IPS DF 6.9 (cell line): ENCODE measurements around the gene KIAA1614.

Experiments
- DNase-seq: peaks from one replicate; pipeline ENCODE4 v3.0.0-alpha.2; 2013; ENCODE audit warnings: low read depth, low spot score
- H3K27ac ChIP-seq: one replicate; pipeline ENCODE4 v1.5.1; 2013; ENCODE audit warnings: low read length, control low read depth
- H3K27me3 ChIP-seq: 2 replicates; pipeline ENCODE4 v1.6.1; 2013; ENCODE audit warnings: mild to moderate bottlenecking, low read length; ENCODE audit not compliant: control insufficient read depth, insufficient read depth
- H3K36me3 ChIP-seq: 2 replicates; pipeline ENCODE4 v1.6.1; 2013; ENCODE audit warnings: low read length; ENCODE audit not compliant: control insufficient read depth, insufficient read depth
- H3K4me1 ChIP-seq: 2 replicates; pipeline ENCODE4 v1.6.1; 2013; ENCODE audit warnings: low read length; ENCODE audit not compliant: control insufficient read depth, insufficient read depth
- H3K4me3 ChIP-seq: 2 replicates; pipeline ENCODE4 v1.5.1; 2013; ENCODE audit warnings: mild to moderate bottlenecking, low read length
- H3K9me3 ChIP-seq: 2 replicates; pipeline ENCODE4 v1.6.1; 2013; ENCODE audit warnings: low read length, inconsistent platforms; ENCODE audit not compliant: control insufficient read depth, insufficient read depth
- WGBS: extraction: QIAGEN DNeasy Blood & Tissue Kit; methylation state at CpG from one replicate; pipeline ENCODE4 v1.1.7; 2013; ENCODE audit warnings: mixed read lengths, missing lambda C conversion rate; ENCODE audit not compliant: insufficient read length, insufficient coverage; 5-methylcytosine and 5-hydroxymethylcytosine counted together

The KIAA1614 gene, protein sequence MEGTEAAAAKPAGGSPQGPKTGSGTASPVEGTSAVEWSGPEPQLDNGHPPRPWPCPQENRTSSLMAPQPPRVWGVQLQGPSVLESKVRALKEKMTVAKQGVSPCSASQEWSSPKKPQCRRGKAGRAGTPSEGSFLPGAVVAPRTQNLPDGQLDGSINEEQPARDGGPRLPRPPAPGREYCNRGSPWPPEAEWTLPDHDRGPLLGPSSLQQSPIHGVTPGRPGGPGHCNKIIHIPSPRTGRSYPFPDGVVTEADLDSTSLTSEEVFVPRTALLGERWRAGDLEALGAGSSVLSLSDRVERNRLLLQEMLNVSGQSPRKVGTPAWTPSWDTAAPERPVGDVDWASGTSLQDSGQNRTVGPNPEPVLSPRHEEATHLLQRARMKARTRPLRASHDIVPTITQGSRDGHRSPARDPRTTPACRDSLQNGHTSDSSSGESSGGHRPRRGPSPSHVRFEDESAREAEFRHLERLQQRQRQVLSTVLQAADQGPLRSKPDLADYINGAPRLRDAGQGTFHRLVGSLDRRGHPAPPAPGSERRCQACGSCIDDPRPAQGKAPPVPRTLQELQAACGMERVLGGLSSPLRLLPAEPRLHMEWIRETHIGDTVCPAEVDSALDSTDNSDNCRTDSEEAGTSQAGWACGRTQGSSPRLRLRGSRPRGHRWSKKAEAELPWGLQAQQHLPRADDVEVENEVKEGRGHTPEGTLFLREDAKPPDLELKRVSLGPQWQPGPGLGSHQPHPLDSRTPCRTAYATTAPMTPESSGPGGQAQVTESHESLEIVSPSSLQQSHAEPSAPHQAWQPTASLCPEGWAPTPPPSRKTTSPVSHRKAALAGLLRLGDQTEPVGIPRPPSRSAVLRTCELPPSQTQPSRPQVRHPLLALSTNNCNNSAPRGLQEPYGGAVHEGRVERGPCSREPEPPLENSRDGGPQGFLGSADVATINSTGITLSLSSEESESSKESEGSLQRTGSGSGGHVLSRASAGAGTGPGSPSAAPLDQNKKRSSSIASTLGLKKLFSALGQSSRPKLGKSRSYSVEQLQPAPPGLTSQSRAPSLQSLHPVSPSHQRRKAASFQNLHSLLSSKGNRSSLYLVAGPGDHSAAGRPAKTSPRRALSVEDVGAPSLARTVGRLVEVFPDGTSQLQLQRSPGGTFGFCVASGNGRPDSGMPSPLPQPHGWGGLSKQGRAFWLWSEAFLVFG

DNA sequence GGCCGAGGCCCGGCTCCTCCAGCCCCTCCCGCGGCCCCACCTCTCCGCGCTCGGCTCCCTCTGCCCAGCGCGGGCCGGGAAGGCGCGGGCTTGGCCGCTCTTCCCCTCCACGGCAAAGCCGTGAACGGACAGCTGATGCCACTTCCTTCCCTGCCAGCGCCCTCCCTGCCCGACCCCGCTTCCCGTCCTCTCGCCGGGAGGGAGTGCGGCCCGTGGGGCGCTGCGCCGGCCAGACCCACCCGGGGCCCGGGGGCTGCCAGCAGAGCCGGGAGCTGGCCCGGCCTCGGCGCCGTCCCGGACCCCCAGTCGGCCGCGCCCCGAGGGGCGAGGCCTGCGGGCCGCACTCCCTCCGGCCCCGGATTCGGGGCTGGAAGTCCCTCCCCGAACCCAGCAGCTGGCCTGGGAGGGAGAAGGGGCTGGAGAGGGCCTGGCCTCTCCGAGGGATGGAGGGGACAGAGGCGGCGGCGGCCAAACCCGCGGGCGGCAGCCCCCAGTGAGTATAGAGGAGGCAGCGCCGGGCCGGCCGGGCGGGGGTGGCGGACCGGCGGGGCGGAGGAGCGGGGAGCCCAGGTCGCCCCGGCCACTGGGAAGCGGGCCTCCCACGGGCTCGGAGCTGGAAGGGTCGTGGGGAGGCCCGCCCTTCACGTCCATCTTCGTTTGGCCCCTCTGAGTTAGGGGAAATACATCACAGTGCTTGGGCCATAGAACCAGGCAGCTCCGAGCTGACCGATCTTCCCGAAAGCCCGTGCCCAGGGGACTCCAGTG lies at the start of gene KIAA1614:
KIAA1614 (plus strand) TSS at position 97 of the 765 bp plus-strand sequence; CDS start at position 444, 347 bp downstream.
- Histone ChIP-seq H3K27me3 (no peaks in the 10 kb centered on the region), H3K9me3 (no peaks in the 10 kb centered on the region), H3K4me1 (no peaks in the 10 kb centered on the region), H3K27ac (no peak within 1 kb of the TSS), H3K4me3 (peak within 1 kb of the TSS; percentile 61), H3K36me3 (no peaks in the 10 kb centered on the region)
- DNase-seq = no peak
- no CpG with 5 or more reads among the region's 76 CpGs for WGBS

DNA sequence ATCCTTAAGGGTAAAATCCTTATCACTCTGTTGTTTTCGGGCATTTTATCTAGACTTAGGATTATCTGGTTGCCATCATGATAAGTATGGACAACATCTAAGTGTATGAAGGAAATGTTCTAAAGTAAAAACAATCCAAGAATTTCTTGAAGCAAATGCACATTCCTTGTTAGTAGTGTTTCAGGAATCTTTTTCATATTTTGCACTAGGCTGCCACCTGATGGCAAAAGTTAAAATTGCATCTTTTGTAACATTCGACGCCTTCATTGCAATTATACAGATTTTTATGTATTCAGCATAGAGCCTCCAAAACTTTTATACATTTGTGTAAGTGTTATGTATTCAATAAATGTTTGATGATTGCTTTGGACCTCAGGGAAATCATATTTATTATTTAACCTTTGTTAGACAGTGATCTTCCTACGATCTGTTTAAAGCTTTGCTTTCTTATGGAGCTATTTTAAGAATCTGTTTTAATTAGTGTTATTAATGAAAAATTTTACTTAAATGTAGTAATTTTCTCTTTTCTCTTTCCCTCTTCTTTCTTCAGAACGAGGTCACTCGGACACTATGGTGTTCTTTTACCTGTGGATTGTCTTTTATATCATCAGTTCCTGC lies 49.4 kb upstream of the KIAA1614 start:
- no CpG with 5 or more reads among the region's 6 CpGs for WGBS
- DNase-seq = peak; percentile 35

DNA sequence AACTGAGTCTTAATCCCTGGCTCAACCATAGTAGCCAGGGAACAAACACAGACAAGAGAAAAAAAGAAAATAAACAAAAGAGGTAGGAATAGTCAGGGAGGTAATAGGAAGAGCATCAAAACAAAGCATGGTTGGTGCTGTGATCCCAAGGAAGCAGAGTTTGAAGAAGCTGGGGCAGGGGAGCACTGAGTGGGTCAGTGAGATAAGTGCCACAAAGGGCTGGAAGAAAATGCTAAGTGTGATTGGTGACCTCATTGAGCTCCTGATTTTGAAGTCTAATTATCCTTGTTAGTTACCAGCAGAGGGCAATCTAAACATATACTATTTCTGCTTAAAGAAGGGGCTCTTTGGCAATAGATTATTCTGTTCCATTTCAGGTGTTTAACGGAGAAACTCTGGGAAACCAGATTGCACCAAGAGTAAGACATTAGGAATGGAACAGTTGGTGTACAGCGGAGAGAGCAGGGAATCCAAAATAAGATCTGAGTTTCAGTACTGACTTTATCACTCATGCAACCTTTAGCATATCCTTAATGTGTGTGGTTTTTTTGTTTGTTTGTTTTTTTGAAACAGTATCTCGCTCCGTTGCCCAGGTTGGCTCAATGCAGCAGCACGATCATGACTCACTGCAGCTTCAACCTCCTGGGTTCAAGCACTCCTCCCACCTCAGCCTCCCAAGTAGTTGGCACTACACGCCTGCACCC lies 30.7 kb upstream of the KIAA1614 start:
- no peaks in the 10 kb centered on the region for H3K27me3 ChIP-seq
- H3K36me3 ChIP-seq = no peaks in the 10 kb centered on the region
- no peak overlapping the region for H3K4me3 ChIP-seq
- no peaks in the 10 kb centered on the region for H3K9me3 ChIP-seq
- H3K4me1 ChIP-seq = no peaks in the 10 kb centered on the region
- WGBS = no CpG with 5 or more reads among the region's 6 CpGs
- no peak for DNase-seq
- H3K27ac ChIP-seq = no peak overlapping the region

More for the DNA sequence above, 49.4 kb upstream of the KIAA1614 start:
- H3K27me3 ChIP-seq = no peaks in the 10 kb centered on the region
- no peaks in the 10 kb centered on the region for H3K4me1 ChIP-seq
- H3K36me3 ChIP-seq = no peaks in the 10 kb centered on the region; the same call in 1 of the 2 replicates
- no peak overlapping the region for H3K27ac ChIP-seq
- no peaks in the 10 kb centered on the region for H3K9me3 ChIP-seq
- H3K4me3 ChIP-seq = no peak overlapping the region

DNA sequence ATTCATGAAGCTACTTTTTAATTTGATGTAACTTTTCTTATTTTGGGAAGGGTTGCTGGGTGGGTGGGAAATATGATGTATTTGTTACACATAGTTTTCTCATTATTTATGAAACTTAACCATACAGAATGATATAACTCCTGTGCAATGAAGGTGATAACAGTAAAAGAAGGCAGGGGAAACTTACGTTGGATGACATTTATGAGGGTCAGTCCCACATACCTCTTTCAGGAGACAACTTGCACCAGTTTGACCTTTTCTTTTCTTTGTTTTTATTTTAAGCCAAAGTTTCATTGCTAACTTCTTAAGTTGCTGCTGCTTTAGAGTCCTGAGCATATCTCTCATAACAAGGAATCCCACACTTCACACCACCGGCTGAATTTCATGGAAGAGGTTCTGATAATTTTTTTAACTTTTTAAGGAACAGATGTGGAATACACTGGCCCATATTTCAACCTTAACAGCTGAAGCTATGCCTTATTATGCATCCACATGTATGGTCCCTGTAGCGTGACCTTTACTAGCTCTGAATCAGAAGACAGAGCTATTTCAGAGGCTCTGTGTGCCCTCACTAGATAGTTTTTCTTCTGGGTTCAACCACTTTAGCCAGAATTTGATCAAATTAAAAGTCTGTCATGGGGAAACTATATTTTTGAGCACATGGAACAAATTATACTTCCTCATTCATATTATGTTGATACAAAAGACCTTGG lies 28.0 kb upstream of the KIAA1614 start:
- DNase-seq = no peak
- no peak overlapping the region for H3K27ac ChIP-seq
- no peaks in the 10 kb centered on the region for H3K9me3 ChIP-seq
- H3K36me3 ChIP-seq = no peaks in the 10 kb centered on the region
- H3K4me1 ChIP-seq = no peaks in the 10 kb centered on the region
- WGBS = no CpG with 5 or more reads among the region's 3 CpGs
- no peaks in the 10 kb centered on the region for H3K27me3 ChIP-seq
- no peak overlapping the region for H3K4me3 ChIP-seq

DNA sequence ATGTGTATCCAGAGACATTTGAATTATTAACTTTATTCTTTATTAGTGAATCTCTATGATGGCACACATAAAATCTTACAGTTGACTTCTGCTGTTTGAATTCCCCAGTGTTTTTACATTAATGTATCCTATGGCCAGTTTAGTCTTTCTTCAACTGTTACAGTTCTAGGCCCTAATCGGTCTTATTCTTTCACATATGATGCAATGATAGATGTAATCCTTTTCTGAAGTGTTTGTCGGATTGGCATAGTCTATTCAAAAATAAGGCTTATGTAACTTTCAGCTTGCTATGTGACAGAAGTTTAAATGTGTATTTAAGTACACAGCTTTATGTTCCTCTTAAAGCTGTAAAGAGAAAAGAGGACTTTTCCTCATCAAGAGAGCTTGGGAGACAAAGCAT lies 26.4 kb upstream of the KIAA1614 start:
- Histone ChIP-seq H3K9me3 (no peaks in the 10 kb centered on the region), H3K4me3 (no peak overlapping the region), H3K27me3 (no peaks in the 10 kb centered on the region), H3K36me3 (no peaks in the 10 kb centered on the region), H3K4me1 (no peaks in the 10 kb centered on the region), H3K27ac (no peak overlapping the region)
- DNase-seq = no peak
- WGBS = no CpG with 5 or more reads among the region's 2 CpGs

DNA sequence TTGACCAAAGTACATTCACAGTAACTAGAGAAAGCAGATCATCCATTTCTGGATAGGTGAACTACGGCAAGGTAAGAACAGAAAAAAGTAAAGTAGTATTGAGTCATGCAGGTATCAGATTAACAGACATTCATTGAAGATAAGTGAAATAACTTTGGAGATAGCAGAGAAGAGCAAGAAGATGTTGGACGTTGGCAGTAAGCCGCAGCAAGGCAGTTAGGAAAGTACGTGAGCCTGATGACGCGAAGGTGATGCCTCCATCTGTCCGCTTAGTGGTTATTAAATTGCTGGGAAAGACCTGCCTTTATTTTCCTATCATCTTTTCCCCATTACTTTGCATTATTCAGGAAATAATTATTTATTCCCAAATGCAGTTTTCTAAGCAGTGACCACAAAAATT lies 24.9 kb upstream of the KIAA1614 start:
- no peak overlapping the region for H3K4me3 ChIP-seq

DNA sequence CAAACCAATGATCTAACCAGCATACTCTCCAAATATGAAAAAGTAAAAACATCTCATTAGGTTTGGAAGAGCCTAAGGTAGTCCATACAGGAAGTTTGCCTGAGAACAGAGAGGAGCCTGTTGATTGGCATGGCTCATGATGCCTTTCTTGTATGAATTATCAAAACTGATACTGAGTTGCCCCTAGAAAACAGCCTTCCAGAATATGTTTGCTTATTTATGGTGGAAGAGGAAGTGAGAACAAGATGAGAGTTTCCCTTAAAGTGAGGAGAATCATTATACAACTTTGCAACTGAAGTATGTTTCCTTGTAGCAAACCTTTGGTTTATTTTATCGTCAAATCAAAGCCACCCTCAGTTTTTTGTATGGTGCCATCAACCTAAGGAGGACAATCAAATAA lies 23.8 kb upstream of the KIAA1614 start:
- H3K4me3 ChIP-seq = no peak overlapping the region
- H3K9me3 ChIP-seq = no peaks in the 10 kb centered on the region
- no peak overlapping the region for H3K27ac ChIP-seq
- no peaks in the 10 kb centered on the region for H3K27me3 ChIP-seq
- H3K4me1 ChIP-seq = no peaks in the 10 kb centered on the region
- no peaks in the 10 kb centered on the region for H3K36me3 ChIP-seq
- no CpG with 5 or more reads among the region's 1 CpG for WGBS
- no peak for DNase-seq

More for the DNA sequence above, 24.9 kb upstream of the KIAA1614 start:
- DNase-seq = no peak
- no peak overlapping the region for H3K27ac ChIP-seq
- WGBS = no CpG with 5 or more reads among the region's 7 CpGs
- H3K4me1 ChIP-seq = no peaks in the 10 kb centered on the region
- no peaks in the 10 kb centered on the region for H3K9me3 ChIP-seq
- H3K27me3 ChIP-seq = no peaks in the 10 kb centered on the region
- H3K36me3 ChIP-seq = no peaks in the 10 kb centered on the region

DNA sequence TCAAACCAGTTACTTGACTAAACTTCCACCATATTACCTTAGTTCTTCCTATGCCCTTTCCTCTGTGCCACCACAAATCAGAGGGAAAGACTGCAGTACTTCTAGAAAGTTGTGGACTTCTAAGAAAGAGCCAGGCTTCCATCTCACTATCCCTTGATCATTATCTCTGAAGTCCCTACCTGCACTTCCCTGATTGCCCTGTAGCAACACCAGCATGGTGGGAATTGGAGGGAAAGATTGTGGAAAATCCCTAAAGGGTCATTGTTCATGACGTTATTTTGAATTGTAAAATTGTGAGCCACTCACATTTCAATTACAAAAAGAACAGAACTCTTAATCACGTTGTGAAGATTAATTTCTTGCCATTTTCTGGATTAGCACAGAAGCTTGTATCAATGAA lies 23.4 kb upstream of the KIAA1614 start:
- Histone ChIP-seq H3K9me3 (no peaks in the 10 kb centered on the region), H3K36me3 (no peaks in the 10 kb centered on the region), H3K27ac (no peak overlapping the region), H3K4me3 (no peak overlapping the region), H3K4me1 (no peaks in the 10 kb centered on the region), H3K27me3 (no peaks in the 10 kb centered on the region)
- WGBS = no CpG with 5 or more reads among the region's 2 CpGs
- DNase-seq = no peak

DNA sequence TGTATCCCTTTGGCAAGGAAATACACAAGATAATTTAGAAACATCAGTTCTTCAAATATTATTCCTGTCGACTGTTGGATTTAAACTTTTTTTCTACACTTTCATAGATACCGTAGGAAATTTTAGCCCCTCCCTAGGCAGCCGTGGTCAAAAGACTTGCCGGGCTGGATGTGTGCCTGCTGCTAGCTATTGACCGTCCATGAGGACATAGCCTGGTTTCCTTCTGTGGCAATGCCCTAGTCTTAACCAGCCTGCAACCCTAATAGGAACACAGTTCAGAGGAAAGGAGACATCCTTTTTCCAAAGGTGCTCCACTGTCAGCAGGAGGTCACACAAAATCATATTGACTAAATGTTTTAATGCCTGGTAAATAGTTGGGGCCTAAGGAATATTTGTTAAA lies 20.4 kb upstream of the KIAA1614 start:
- Histone ChIP-seq H3K27me3 (no peaks in the 10 kb centered on the region), H3K9me3 (no peaks in the 10 kb centered on the region), H3K27ac (no peak overlapping the region), H3K4me1 (no peaks in the 10 kb centered on the region), H3K4me3 (no peak overlapping the region), H3K36me3 (no peaks in the 10 kb centered on the region)
- WGBS = no CpG with 5 or more reads among the region's 5 CpGs
- no peak for DNase-seq
